HL-60/S4 treated with phorbol 12-myristate 13-acetate at 8.2 ng/mL for 4 days and 3 days (cell line): ENCODE measurements around the gene SHOX.

Experiments used
- in situ Hi-C: fragments of 300-500 bp; cut with MboI; formaldehyde crosslinking; loops from 2 replicates; pipeline ENCODE4 v1.15.0; 2022; ENCODE audit warnings: low sequenced_read_pairs

SHOX gene

DNA sequence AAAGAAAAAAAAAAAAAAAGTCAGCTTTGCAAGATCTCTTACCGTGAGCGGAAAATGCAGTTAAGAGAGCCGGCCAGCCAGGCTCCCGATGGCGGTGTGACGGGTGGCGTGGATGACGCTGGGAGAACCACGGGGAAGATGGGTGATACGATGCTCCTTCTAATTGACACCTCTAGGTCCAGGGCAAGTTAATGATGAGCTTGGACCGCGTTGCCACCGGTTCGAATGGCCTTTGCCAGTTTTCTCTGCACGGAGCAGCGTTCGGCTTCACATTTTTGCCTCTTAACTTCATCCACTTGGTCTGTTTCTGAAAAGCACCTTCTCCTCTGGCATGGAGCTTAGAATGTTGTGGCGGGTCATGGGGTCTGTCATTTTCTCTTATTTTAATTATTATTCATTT, 33.2 kb downstream of the SHOX start:
- in situ Hi-C loops = no loop called here

DNA sequence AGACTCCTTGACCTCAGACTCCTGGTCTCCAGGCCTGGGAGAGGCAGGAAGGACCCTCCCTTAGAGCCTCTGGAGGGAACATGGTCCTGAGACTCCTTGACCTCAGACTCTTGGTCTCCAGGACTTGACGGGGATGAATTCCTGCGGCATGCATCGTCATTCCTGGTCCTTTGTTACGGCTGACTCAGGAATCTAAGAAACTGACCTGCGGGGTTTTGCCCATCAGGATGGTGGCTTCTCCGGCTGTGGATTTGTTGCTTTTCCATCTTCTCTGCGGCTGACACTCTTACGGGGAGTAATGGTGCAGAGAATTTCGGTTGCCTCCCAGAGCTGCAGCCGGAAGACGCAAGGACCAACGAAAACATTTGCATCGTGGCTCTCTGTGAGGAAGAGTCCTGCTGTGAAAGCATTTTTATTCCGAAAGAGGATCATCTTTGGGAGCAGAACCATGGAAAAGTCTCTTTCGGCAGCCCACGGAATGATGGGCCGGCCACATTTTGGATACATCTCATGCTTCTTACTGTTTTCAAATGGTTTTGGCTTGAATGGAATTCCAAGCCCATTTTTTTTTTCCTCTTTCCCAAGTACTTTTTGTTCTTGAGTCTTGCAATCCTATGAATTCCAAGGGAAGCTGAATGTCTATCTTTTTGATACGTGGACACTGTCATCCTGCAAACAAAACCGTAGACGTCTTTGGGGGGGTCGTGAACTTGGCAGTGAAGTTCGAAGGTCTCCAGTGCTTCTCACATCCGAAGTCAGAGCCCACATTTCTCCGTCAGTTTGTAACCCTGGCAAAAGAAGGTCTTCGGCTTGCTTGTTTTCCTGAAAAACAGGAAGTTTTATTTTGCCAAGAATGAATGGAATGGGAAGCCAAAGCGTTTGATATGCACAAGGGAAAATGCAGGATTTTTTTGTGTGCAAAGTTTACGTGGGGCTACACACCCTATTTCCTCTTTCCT, 36.5 kb downstream of the SHOX start:
- in situ Hi-C loops = no loop called here

DNA sequence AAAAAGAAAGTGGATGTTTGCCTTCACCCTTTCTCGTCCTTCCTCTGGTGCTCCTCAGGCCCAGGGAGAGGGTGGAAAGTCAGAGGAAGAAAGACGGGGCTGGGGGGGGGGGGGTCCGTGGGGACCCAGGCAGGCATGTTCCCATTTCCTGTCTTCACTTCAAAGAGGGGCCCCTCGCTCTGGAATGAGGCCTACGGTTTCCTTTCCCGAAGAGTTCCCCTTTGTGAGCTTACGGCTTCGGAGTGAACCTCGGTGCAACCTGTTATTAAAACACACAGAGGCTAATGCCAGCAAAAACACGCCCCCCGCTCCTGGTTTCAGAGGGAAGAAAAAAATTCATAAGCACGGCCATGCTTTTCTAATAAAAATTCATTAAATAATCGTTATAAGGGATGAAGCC, 40.1 kb downstream of the SHOX start:
- in situ Hi-C loops = no loop called here

DNA sequence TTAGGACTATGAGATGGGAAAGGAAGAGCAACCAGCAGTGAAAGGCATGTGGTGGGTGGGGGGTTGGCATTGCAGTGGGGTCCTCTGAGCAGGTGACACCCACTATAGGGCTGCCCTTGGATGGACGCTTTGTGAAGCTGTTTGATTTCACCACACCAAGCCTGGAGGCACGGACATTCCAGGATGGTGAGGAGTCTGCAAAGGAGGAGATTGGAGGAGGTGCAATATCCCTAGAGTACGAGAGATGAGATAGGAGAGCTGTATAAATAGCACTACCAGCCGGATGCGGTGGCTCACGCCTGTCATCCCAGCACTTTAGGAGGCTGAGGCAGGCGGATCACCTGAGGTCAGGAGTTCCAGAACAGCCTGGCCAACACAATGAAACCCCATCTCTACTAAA, 42.3 kb downstream of the SHOX start:
- in situ Hi-C loops = no loop called here

DNA sequence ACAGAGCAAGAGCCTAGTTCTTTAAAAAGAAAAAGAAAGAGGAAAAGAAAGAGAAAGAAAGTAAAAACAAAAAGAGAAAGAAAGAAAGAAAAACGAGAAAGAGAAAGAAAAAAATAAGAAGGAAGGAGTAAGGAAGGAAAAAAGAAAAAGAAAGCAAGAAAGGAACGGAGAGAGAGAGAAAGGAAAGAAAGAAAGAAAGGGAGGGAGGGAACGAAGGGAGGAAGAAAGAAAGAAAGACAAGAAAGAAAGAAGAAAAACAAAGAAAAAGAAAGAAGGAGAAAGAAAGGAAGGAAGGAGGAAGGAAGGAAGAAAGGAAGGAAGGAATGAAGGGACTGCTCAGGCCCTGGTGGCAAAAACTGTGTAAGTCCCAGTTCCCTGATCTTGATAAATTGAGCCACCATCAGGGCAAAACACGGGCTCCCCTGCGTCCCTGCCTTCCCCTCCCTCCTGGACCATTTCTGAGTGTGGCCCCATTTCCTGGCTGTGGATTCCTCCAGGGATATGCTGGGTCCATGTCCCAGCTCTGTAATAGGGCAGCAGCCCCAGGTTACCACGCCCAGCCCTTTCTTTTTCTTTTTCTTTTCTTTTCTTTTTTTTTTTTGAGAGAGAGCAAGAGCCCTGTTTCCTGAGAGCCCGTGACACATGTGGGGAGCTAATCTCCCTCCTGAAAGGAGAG, 44.8 kb downstream of the SHOX start:
- in situ Hi-C loops = no loop called here

GRCh38 chrX:675955-676295, 45.3 kb downstream of the SHOX start:
- in situ Hi-C loops = no loop called here

DNA sequence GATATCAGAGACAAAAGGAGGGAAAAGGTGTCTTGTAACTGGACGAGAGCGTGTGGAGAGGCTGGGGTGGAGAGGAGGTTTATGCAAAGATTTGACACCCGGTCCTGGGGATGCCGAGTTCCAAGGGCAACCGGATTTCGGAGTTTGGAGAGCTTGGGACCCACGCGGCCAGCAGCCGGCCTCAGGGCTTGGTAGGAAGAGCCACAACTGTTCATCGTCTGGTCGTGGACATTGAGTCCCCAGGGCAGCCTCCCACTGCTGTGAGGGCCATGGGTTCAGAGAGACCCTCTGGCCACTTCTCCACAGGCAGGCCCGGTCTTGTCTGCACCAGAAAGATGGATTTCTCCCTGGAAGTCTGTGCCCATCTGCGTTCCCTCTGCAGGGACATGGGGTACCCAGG, 46.8 kb downstream of the SHOX start:
- in situ Hi-C loops = no loop called here

DNA sequence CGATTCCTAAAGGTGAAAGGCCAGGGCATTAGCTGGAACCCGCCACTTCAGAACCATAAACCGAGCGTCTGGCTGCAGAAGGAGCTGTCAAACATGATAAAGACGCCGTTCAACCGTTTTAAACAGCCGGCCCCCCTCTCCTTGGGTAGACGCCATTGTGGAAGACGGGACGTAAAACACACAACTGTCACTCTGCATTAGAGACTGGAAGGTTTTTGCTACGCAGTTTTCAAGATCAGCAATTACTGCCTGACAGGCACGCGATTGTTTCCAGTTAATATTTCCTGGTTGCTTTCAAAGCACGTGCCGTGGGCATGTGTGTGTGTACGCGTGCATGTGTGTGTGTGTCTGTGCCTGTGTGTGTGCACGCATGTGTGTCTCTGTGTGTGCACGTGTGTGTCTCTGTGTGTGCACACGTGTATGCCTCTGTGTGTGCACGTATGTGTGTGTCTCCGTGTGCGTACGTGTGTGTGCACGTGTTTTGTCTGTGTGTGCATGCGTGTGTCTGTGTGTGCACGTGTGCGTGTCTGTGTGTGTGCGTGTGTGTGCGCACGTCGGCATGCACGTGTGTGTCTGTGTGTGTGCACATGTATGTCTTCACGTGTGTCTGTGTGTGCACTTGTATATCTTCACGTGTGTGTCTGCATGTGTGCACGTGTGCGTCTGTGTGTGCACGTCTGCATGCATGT, 48.8 kb downstream of the SHOX start:
- in situ Hi-C loops = no loop called here

- in situ Hi-C loops = no loop called here
Measured at GRCh38 chrX:680062-680461, 49.5 kb downstream of the SHOX start.

- in situ Hi-C loops = no loop called here
Measured at GRCh38 chrX:681989-682388, 51.4 kb downstream of the SHOX start.

- in situ Hi-C loops = no loop called here
Measured at GRCh38 chrX:682892-683291, 52.3 kb downstream of the SHOX start.

DNA sequence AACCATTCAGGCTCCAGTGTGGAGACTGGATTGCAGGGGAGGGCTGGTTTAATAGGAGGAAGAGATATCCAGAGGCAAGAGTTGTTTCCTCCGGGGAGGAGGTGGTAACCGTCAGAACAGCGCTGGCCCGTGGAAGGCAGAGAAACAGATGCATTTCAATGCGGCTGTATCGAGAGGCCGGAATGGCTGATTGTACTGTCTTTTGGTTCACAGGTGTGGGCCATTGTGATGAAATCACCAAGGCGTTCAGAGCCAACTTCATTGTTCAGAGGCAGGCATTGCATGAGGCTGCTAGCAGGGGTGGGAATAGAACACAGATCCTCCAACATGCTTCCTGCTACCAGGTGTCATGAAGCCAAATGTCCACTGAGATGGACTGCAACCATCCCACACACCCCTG, 53.0 kb downstream of the SHOX start:
- in situ Hi-C loops = no loop called here

- in situ Hi-C loops = no loop called here
Measured at GRCh38 chrX:685120-686032, 54.8 kb downstream of the SHOX start.

DNA sequence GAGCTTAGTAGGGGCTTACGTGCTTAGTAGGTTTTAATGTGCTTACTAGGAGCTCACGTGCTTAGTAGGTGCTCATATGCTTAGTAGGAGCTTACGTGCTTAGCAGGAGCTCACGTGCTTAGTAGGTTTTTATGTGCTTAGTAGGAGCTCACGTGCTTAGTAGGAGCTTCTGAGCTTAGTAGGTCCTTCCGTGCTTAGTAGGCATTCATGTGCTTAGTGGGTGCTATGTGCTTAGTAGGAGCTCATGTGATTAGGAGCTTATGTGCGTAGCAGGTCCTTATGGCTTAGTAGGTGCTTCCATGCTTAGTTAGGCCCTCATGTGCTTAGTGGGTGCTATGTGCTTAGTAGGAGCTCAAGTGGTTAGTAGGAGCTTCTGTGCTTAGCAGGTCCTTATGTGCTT, 59.4 kb downstream of the SHOX start:
- in situ Hi-C loops = no loop called here

DNA sequence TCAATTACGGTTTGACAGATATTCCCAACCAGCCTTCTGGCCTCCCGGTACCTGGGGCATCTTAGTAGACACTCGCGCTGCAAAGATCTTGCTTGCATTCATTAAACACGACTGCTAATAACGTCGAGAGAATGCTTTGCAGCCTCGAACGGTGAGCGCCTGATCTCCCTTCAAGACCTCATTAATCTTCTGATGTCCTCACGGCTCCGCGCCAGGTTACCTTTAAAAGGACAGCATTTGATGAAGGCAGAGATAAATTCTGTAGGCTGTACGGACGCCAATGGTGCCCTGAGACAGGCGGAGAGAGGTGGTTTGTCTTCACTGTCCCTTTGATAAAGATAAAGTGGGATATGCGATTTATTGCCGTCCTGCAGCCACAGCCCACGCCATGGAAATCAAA, 64.2 kb downstream of the SHOX start:
- in situ Hi-C loops = no loop called here

GRCh38 chrX:698206-698605, 67.6 kb downstream of the SHOX start:
- in situ Hi-C loops = no loop called here

DNA sequence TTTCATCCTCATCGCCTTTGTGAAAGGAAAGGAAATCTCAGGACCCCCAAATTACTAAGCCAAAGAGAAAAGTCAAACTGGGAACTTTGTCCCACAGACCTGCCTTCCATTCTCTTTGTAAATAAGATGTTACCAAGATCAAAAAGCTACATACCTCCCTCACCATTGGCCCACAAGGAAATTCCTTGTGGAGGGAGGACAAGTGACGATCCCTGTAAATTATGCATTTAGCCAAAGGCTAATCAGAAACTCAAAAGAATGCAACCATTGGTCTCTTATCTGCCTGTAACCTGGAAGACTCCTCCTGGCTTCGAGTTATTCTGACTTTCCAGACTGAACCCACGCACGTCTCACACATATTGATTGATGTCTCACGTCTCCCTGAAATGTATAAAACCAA, 70.3 kb downstream of the SHOX start:
- in situ Hi-C loops = no loop called here

- in situ Hi-C loops = no loop called here
Measured at GRCh38 chrX:701673-702072, 71.1 kb downstream of the SHOX start.

DNA sequence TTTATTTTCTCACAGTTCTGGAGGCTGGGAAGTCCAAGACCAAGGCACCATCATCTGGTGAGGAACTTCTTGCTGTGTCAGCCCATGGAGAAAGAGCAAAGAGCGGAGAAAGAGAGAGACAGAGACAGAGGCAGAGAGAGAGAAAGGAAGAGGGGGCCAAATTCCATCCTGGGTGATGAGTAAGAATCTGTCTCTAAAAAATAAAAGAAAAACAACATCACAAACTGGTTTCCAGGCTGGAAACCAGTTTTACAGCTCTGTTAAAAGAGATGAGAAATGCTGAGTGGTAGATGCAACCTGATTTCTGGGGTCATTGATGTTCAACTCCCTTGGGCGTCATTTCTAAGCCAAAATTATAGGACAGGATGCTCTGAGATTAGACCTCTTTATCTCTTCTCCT, 72.9 kb downstream of the SHOX start:
- in situ Hi-C loops = no loop called here

DNA sequence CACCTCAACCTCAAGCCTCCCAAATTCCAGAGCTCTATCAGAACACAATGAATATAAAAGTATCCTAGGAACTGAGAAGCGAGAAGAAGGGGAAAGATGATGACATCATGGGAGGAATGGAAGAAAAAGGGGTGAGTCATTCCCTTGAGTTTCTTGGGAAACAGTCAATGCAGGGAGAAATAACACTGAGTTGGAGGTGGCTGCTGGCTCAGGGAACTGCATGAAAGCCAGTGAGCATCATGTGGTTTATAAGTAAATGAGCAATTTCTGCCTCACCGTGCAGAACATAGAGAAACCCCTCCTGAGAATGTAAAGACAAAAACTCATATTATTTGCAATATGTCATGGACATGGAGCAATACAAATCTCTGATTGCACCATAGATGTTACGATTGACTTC, 73.3 kb downstream of the SHOX start:
- in situ Hi-C loops = no loop called here
